Measurements from ENCODE around the gene CDK19.
A peak's percentile ranks its signal among the peaks of the same experiment; 100 is the strongest.
"Not testable (repeated sequence)": the region's sequence is repeated elsewhere in the genome, so short reads cannot be mapped to it uniquely, and the experiment has no call there.

The CDK19 gene

GRCh38 chr6:110815411-110816409 lies at the start of gene CDK19:
CDK19 (minus strand) TSS chr6:110815469; CDS start chr6:110815136, 333 bp downstream.
- DNase-seq = peak; percentile 99

DNA sequence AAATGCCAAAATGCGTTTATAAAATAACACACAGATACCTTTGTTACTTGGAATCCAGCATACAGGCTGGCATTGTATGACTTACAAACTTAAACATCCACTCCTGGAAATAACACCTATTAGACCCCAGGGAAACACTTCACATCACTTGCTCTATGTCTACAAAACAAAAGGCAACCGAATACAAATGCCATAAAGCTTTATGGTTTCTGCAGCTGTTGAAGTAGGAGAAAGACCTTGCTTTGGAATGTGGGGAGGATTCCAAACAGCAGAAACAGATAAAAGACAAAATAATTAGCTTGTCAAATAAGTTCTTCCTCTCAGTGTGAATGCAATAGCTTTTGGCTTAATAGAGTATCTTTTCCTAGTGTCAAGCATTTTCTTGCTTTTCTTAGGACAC lies 49.6 kb upstream of the CDK19 start:
- DNase-seq = no peak

- DNase-seq = no peak
These were observed 44.1 kb upstream of the CDK19 start for GRCh38 chr6:110859335-110859792.

GRCh38 chr6:110858562-110859214 lies 43.4 kb upstream of the CDK19 start:
- no peak for DNase-seq

DNA sequence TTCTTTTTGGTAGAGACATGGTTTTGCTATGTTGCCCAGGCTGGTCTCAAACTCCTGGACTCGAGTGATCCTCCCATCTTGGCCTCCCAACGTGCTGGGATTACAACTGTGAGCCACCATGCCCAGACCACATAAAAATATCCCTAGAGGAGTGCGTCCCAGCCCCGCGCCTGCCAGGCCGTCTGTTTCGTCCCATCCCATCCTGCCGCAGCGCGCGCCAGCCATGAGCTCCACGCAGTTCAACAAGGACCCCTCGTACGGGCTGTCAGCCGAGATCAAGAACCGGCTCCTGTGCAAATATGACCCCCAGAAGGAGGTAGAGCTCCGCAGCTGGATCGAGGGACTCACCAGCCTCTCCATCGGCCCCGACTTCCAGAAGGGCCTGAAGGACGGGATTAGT lies 42.7 kb upstream of the CDK19 start:
- no peak for DNase-seq

DNA sequence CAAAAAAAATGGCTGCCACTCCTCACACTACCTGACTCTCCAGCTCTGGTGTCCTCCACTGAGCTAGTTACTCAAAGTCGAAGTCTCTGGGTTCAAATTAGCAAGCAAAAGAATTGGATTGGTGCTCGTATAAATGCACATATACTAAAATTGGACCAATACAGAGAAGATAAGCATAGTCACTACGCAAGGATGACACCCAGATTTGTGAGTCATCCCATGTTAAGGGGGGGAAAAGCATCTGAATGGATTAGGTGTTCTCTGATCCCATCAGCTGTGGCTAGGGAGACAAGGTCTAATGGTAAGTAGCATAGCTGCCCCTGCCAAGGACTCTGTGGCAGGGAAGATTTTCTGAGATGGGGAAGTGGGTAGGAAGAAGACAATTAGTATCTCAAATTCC lies 41.0 kb upstream of the CDK19 start:
- DNase-seq = no peak

DNA sequence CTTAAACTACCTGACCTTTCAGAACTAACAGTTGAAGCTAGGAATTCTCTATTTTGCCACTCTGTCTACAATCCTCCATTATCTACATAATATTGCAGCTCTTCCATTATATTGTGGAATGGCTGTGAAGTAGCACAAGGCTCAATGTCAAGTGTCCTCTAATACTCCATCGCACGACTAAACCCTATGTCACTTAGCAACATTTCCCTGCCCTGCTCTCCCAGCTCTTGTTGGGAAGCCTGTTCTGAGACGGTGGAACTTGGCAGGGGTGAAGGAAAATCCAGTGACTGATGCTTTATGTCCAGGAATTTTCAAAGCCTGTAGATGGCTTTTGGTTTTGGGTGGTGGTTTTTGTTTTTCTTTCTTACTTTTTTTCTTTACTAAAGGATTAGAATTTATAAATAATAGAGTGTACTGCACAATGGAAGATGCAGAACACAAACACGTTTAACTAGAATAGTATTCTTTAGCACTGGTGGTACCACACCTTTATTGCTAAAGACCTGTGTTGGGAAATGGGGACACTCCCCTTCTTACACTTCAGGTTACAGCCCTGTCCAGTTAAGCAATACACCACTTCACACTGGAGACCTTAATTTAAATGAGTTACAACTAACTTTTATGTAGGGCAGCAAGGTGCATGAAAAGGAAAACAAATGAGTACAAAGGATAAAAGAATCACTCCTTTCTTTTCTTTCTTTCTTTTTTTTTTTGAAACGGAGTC lies 38.6 kb upstream of the CDK19 start:
- no peak for DNase-seq

DNA sequence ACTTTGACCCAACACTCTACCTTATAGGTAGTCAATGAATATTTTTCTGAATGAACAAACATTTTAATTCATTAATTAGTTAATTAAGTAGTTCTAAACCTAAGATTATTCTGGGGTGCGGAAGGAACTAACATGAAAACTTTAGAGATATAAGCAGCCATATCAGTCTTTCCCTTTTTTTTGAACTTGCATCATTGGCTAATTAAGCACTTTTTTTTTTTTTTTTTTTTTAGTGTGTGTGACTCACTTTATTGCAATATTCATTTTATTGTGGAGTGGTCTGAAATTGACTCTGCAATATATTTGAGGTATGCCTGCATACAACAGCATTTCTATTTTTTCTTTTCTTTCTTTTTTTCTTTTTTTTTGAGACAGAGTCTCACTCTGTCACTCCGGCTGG lies 37.5 kb upstream of the CDK19 start:
- DNase-seq = no peak

DNA sequence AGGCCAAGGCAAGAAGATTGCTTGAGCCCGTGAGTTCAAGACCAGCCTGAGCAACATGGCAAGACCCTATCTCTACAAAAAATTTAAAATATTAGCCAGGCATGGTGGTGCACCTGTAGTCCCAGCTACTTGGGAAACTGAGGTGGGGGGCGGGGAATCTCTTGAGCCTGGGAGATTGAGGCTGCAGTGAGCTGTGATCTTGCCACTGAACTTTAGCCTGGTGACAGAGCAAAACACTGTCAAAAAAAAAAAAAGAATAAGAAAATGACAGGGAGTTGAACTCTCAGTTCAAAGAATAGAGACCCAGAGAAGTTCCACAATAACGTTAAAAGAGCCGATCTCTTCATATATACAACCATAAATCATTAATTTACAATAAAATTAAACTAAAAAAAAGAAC lies 34.5 kb upstream of the CDK19 start:
- DNase-seq = no peak

GRCh38 chr6:110841266-110841665 lies 26.0 kb upstream of the CDK19 start:
- no peak for DNase-seq

DNA sequence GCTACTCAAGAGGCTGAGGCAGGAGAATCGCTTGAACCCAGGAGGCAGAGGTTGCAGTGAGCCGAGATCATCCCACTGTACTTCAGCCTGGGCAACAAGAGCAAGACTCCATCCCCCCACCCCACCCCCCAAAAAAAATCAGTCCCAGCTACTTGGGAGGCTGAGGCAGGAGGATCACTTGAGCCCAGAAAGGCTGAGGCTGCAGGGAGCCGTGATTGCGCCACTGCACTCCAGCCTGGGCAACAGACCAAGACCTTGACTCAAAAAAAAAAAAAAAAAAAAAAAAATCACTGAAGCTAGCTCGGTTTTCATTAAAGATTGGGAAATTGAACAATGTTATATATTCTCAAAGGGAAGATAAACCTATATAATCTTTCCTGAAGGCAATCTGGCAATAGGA lies 20.5 kb upstream of the CDK19 start:
- DNase-seq = not testable (repeated sequence)

DNA sequence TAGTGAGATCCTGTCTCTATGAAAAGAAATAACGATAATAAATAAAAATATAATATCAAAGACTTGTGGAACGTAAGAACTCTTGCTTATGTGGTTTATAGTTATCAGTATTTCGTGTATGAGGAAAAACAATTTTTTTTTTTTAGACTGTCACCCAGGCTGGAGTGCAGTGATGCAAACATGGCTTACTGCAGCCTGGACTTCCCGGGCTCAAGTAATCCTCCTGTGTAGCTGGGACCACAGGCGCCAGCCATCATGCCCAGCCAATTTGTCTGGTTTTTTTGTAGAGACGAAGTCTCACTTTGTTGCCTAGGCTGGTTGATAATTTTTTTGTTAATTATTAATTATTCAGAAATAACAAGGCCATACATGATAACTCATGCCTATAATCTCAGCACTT lies 18.6 kb upstream of the CDK19 start:
- DNase-seq = no peak

DNA sequence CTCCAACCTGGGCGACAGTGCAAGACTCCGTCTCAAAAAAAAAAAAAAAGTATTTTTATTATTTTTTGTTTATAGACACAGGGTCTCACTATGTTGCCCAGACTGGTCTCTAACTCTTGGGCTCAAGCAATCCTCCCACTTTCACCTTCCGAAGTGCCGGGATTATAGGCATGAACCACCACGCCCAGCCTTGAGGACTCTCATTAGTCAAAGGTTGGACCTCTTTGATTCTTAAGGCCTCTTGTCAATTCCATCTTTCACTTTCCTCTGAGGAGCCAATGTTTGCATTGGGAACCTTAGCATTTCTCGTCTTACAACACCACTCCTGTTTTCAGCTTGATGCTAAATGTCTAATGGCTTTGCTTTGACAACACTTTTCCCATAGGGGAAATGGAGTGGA lies 16.1 kb upstream of the CDK19 start:
- no peak for DNase-seq

DNA sequence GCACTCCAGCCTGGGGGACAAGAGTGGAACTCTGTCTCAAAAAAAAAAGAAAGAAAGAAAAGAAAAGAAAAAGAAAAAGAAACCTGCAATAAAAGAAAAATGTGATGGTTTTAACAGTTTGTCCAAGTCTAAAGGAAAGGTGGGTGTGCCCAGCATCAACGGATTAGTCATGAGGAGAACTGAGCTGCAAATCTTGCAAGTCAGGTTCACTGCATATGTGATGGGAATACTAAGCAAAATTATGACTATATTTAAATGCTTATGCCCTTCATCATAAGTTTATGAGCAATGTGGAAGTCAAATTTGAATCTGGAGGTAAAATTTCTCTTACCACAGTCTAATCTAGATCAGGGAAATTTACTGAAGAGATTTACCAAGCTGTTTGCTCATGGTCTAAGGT lies 13.1 kb upstream of the CDK19 start:
- DNase-seq = no peak

DNA sequence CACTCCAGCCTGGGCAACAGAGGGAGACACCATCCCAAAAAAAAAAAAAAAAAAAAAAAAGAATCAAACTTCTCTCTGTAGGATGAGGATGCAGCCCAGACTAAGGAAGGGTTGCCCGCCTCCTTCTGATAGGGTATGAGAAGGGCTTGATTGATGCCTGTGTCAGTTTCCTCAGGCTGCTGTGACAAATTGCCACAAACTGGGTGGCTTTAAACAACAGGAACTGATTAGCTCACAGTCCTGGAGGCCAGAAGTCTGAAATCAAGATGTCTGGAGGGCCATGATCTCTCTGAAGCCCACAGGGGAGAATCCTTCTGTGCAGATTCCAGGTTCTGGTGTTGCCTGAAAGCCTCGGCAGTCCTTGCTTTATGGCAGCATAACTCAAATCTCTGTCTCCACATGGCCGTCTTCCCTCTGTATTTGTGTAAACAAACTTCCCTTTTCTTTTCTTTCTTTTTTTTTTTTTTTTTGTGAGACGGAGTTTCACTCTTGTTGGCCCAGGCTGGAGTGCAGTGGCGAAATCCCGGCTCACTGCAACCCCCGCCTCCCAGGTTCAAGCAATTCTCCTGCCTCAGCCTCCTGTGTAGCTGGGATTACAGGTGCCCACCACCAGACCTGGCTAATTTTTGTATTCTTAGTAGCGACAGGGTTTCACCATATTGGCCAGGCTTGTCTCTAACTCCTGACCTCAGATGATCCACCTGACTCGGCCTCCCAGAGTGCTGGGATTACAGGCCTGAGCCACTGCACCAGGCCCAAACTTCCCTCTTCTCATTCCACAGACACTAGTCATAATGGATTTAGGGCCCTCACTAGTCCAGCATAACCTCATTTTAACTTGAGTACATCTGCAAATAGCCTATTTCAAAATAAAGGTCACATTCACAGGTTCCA lies 11.2 kb upstream of the CDK19 start:
- DNase-seq = no peak

DNA sequence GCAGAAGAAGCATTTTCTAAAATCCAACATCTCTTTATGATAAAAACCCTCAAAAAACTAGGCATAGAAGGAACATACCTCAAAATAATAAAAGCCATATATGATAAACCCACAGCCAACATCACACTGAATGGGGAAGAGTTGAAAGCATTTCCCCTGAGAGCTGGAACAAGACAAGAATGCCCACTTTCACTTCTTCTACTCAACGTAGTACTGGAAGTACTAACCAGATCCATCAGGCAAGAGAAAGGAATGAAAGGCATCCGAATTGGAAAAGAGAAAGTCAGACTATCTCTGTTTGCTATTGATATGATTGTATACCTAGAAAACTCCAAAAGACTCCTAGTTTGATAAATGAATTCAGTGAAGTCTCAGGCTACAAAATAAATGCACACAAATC lies 7.9 kb upstream of the CDK19 start:
- DNase-seq = no peak

GRCh38 chr6:110822249-110822648 lies 7.0 kb upstream of the CDK19 start:
- no peak for DNase-seq

- no peak for DNase-seq
These were observed 1.4 kb upstream of the CDK19 start for GRCh38 chr6:110816677-110817076.

DNA sequence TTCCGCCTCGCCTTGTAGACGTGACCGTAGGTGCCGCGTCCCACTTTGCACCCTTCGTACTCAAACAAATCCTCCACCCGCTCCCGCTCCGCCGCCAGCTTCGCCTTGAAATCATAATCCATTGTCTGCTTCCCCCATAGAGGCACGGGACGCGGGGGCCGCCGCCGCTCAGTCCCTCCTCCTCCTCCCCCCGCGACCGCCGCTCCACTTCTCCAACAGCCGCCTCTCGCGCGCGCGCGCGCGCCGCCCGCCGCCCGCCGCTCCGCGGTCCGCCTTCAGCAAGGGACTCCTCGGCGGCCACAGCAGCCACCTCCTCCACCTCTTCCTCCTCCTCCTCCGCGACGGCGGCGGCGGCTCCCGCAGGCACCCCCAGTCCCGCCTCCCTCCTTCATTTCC lies 256 bp downstream of the CDK19 start:
- DNase-seq = no peak

- DNase-seq = peak; percentile 84
These were observed 911 bp downstream of the CDK19 start for GRCh38 chr6:110814102-110815014.

Data from eye (tissue), 1 donor.